ENCODE results near the gene HHAT.
A peak's percentile ranks its signal among the peaks of the same experiment; 100 is the strongest.

The HHAT gene

DNA sequence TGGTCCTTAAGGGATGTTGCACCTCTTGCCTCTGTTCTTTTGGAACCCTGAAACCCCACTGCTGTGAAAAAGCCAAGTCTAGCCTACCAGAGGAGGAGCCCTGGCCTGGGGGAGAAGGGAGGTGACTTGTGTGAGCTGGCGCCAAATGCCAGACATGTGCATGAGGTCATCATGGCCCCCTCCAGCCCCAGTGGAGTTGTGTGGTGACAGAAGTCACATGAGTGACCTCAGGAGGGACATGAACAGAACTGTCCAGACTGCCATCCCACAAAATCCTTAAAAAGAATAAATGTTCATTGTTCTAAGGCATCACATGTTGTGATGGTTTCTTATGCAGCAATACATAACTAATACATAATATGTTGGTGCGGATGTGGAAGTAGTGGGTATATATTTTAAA lies 10.8 kb downstream of the HHAT start:
- DNase-seq (ENCODE audit: low read depth): no peak
- H3K4me3 ChIP-seq (ENCODE audit: low read depth, low read length): no peak overlapping the region
- TF ChIP-seq POLR2A (IDR thresholded peaks at IDR 0.05; ENCODE audit: extremely low read depth, insufficient read length) (no peak), CTCF (IDR thresholded peaks at IDR 0.05; ENCODE audit: low read depth, low read length) (no peak), MYC (IDR thresholded peaks at IDR 0.05; ENCODE audit: low read depth, low read length) (no peak)
- TF ChIP-seq, protein P1, sequence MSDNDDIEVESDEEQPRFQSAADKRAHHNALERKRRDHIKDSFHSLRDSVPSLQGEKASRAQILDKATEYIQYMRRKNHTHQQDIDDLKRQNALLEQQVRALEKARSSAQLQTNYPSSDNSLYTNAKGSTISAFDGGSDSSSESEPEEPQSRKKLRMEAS (IDR thresholded peaks at IDR 0.05; ENCODE audit: low read depth, low read length): no peak

DNA sequence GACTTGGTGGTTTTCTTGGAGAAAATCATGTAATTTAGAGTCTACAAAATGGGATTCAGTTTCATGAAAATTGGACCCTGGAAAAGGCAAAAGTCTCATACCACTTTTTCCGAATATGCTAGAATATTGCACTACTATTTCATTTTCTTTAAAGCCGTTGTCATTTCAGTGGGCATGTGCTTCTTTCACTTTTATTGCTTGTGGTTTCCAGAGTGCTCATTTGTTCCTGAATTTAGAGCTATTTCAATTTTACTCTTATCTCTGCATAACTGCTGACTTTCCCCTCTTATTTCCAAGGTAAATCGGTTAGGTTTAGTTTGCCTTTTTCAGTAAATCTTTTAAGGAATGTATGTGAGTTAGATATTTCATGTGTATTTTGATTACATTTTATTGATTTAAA lies 11.6 kb downstream of the HHAT start:
- no peak overlapping the region for H3K4me3 ChIP-seq (ENCODE audit: low read depth, low read length)
- DNase-seq (ENCODE audit: low read depth): no peak
- TF ChIP-seq CTCF (IDR thresholded peaks at IDR 0.05; ENCODE audit: low read depth, low read length) (no peak), MYC (IDR thresholded peaks at IDR 0.05; ENCODE audit: low read depth, low read length) (peak; percentile 23; the same call in 1 of the 2 replicates)
- TF ChIP-seq, protein P1 (IDR thresholded peaks at IDR 0.05; ENCODE audit: low read depth, low read length): peak; percentile 59

- no peak for DNase-seq (ENCODE audit: low read depth)
- no peak for TF ChIP-seq POLR2A (IDR thresholded peaks at IDR 0.05; ENCODE audit: extremely low read depth, insufficient read length)
- no peak for TF ChIP-seq MYC (IDR thresholded peaks at IDR 0.05; ENCODE audit: low read depth, low read length)
- TF ChIP-seq, protein P1 (IDR thresholded peaks at IDR 0.05; ENCODE audit: low read depth, low read length): no peak
- TF ChIP-seq CTCF (IDR thresholded peaks at IDR 0.05; ENCODE audit: low read depth, low read length): no peak
These were observed 12.1 kb downstream of the HHAT start for GRCh38 chr1:210340841-210341240.

DNA sequence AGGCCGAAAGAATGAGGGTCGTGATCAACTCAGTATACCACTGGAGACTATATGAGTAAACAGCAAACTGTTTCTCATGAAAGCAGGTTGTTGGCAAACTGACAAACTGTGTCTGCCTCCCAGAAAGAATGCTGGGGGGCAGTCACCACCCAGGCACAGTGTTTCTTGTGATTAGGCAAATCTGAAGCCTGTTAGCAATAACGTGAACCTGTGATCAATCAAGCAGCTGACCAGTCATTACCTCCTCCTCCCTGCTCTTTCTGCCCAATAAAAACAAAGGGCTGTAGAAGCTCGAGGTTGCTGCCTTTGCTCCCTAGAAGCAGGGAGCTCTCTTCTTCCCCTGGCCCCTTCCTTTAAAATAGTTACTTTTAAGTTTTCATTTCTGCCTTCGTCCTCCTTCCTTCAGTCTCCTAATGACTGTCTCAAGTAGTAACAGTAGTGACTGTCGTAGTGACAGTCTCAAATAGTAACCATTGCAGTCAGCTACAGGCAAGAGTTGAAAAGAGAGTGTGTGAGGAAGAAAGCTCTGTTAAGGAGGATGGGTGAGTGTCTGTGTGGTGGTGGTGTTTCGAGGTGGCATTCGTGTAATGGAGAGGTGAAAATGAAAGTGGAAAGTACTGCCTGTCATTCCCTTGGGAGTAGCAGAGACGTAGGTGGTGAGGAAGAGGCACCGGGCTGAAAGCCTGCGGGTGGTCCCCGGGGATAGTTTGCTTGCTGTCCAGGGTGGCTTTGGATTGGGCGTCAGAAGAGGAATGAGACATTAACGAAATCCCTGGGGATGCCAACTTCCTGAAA lies 14.5 kb downstream of the HHAT start:
- TF ChIP-seq CTCF (IDR thresholded peaks at IDR 0.05; ENCODE audit: low read depth, low read length) (no peak), MYC (IDR thresholded peaks at IDR 0.05; ENCODE audit: low read depth, low read length) (no peak), POLR2A (IDR thresholded peaks at IDR 0.05; ENCODE audit: extremely low read depth, insufficient read length) (no peak)
- TF ChIP-seq, protein P1 (IDR thresholded peaks at IDR 0.05; ENCODE audit: low read depth, low read length): no peak
- peak; percentile 77 for DNase-seq (ENCODE audit: low read depth)
- H3K4me3 ChIP-seq (ENCODE audit: low read depth, low read length): peak overlapping the region; percentile 32

More at GRCh38 chr1:210340841-210341240, 12.1 kb downstream of the HHAT start:
- no peak overlapping the region for H3K4me3 ChIP-seq (ENCODE audit: low read depth, low read length)

GRCh38 chr1:210344706-210345105 lies 16.0 kb downstream of the HHAT start:
- no peak for TF ChIP-seq CTCF (IDR thresholded peaks at IDR 0.05; ENCODE audit: low read depth, low read length)
- TF ChIP-seq, protein P1 (IDR thresholded peaks at IDR 0.05; ENCODE audit: low read depth, low read length): 0 out of 2 replicates have a peak, but pooled peaks have one; percentile 9
- peak; percentile 61 for DNase-seq (ENCODE audit: low read depth)
- H3K4me3 ChIP-seq (ENCODE audit: low read depth, low read length): no peak overlapping the region
